GM12873 (cell line): Measurements from ENCODE around the gene UGT1A8.

ENCODE experiments used
- CTCF ChIP-seq: IDR thresholded peaks from 2 replicates; pipeline ENCODE4 v1.5.1; 2012; ENCODE audit warnings: low read depth, mild to moderate bottlenecking, moderate library complexity, low read length, control low read depth; ENCODE audit not compliant: insufficient read depth; ENCODE audit errors: missing control alignments

The UGT1A8 gene

GRCh38 chr2:233680361-233681045, 63.1 kb downstream of the UGT1A8 start:
- no peak for TF ChIP-seq CTCF

GRCh38 chr2:233681521-233682099, 64.2 kb downstream of the UGT1A8 start, which contains the start of gene UGT1A7:
UGT1A7 (plus strand) TSS chr2:233681901; CDS start chr2:233681938, 37 bp downstream.
- TF ChIP-seq CTCF: no peak

GRCh38 chr2:233684640-233685039, 67.2 kb downstream of the UGT1A8 start:
- TF ChIP-seq CTCF: no peak

- no peak for TF ChIP-seq CTCF
These were observed 69.5 kb downstream of the UGT1A8 start for GRCh38 chr2:233686928-233687327.

GRCh38 chr2:233688341-233688740, 70.9 kb downstream of the UGT1A8 start:
- TF ChIP-seq CTCF: no peak

GRCh38 chr2:233689031-233689430, 71.6 kb downstream of the UGT1A8 start:
- no peak for TF ChIP-seq CTCF

GRCh38 chr2:233689501-233689900, 72.1 kb downstream of the UGT1A8 start:
- no peak for TF ChIP-seq CTCF
